ENCODE data around the gene ARID1B.

ARID1B gene

GRCh38 chr6:157173776-157174175, 396.6 kb downstream of the ARID1B start:
- Histone ChIP-seq H3K36me3 (ENCODE audit: low read depth) (peaks cover 8% of the 10 kb centered on the region; the same call in 1 of the 2 replicates), H3K9me3 (ENCODE audit: severe bottlenecking) (no peaks in the 10 kb centered on the region), H3K27ac (ENCODE audit: poor library complexity, severe bottlenecking) (no peak overlapping the region), H3K4me1 (ENCODE audit: insufficient read depth, poor library complexity, severe bottlenecking) (no peaks in the 10 kb centered on the region), H3K27me3 (ENCODE audit: insufficient read depth, poor library complexity, severe bottlenecking) (no peaks in the 10 kb centered on the region), H3K4me3 (ENCODE audit: severe bottlenecking) (no peak overlapping the region)
- ATAC-seq (ENCODE audit: low read depth) (no peak), DNase-seq (ENCODE audit: low spot score) (no peak)
- TF ChIP-seq CTCF (IDR thresholded peaks at IDR 0.05; ENCODE audit: poor library complexity, severe bottlenecking) = no peak

GRCh38 chr6:157174731-157175130, 397.6 kb downstream of the ARID1B start:
- Histone ChIP-seq H3K4me1 (ENCODE audit: insufficient read depth, poor library complexity, severe bottlenecking) (no peaks in the 10 kb centered on the region), H3K4me3 (ENCODE audit: severe bottlenecking) (no peak overlapping the region), H3K27ac (ENCODE audit: poor library complexity, severe bottlenecking) (no peak overlapping the region), H3K9me3 (ENCODE audit: severe bottlenecking) (no peaks in the 10 kb centered on the region), H3K36me3 (ENCODE audit: low read depth) (peaks cover 8% of the 10 kb centered on the region), H3K27me3 (ENCODE audit: insufficient read depth, poor library complexity, severe bottlenecking) (no peaks in the 10 kb centered on the region)
- DNase-seq (ENCODE audit: low spot score) = no peak
- no peak for ATAC-seq (ENCODE audit: low read depth)
- no peak for TF ChIP-seq CTCF (IDR thresholded peaks at IDR 0.05; ENCODE audit: poor library complexity, severe bottlenecking)

GRCh38 chr6:157177731-157178336, 400.7 kb downstream of the ARID1B start:
- Histone ChIP-seq H3K4me3 (ENCODE audit: severe bottlenecking) (no peak overlapping the region), H3K27me3 (ENCODE audit: insufficient read depth, poor library complexity, severe bottlenecking) (no peaks in the 10 kb centered on the region), H3K9me3 (ENCODE audit: severe bottlenecking) (no peaks in the 10 kb centered on the region), H3K4me1 (ENCODE audit: insufficient read depth, poor library complexity, severe bottlenecking) (peaks cover 8% of the 10 kb centered on the region), H3K36me3 (ENCODE audit: low read depth) (peaks cover 2% of the 10 kb centered on the region), H3K27ac (ENCODE audit: poor library complexity, severe bottlenecking) (no peak overlapping the region)
- no peak for ATAC-seq (ENCODE audit: low read depth)
- no peak for TF ChIP-seq CTCF (IDR thresholded peaks at IDR 0.05; ENCODE audit: poor library complexity, severe bottlenecking)
- DNase-seq (ENCODE audit: low spot score) = no peak

GRCh38 chr6:157181649-157182048, 404.5 kb downstream of the ARID1B start:
- Histone ChIP-seq H3K27ac (ENCODE audit: poor library complexity, severe bottlenecking) (no peak overlapping the region), H3K9me3 (ENCODE audit: severe bottlenecking) (no peaks in the 10 kb centered on the region), H3K4me3 (ENCODE audit: severe bottlenecking) (no peak overlapping the region), H3K4me1 (ENCODE audit: insufficient read depth, poor library complexity, severe bottlenecking) (peaks cover 8% of the 10 kb centered on the region), H3K36me3 (ENCODE audit: low read depth) (peaks cover 25% of the 10 kb centered on the region), H3K27me3 (ENCODE audit: insufficient read depth, poor library complexity, severe bottlenecking) (no peaks in the 10 kb centered on the region)
- TF ChIP-seq CTCF (IDR thresholded peaks at IDR 0.05; ENCODE audit: poor library complexity, severe bottlenecking) = no peak
- DNase-seq (ENCODE audit: low spot score) (no peak), ATAC-seq (ENCODE audit: low read depth) (peak; percentile 94)

- no peaks in the 10 kb centered on the region for H3K27me3 ChIP-seq (ENCODE audit: insufficient read depth, poor library complexity, severe bottlenecking)
- peaks cover 8% of the 10 kb centered on the region for H3K4me1 ChIP-seq (ENCODE audit: insufficient read depth, poor library complexity, severe bottlenecking)
- no peak overlapping the region for H3K4me3 ChIP-seq (ENCODE audit: severe bottlenecking)
- DNase-seq (ENCODE audit: low spot score) (no peak), ATAC-seq (ENCODE audit: low read depth) (no peak)
- peaks cover 25% of the 10 kb centered on the region for H3K36me3 ChIP-seq (ENCODE audit: low read depth)
- TF ChIP-seq CTCF (IDR thresholded peaks at IDR 0.05; ENCODE audit: poor library complexity, severe bottlenecking) = no peak
- H3K9me3 ChIP-seq (ENCODE audit: severe bottlenecking) = no peaks in the 10 kb centered on the region
- no peak overlapping the region for H3K27ac ChIP-seq (ENCODE audit: poor library complexity, severe bottlenecking)
These were observed 405.5 kb downstream of the ARID1B start for GRCh38 chr6:157182503-157183264.
